Measurements from ENCODE around the gene KLRF2.

GRCh38 chr12:9933958-9934357 lies 52.7 kb downstream of the KLRF2 start:
- TF ChIP-seq EZH2phosphoT487 (IDR thresholded peaks at IDR 0.05; ENCODE audit: insufficient read depth, low read depth) (no peak), EZH2 (IDR thresholded peaks at IDR 0.05; ENCODE audit: insufficient read depth, poor library complexity, severe bottlenecking) (no peak)

Measured in GM23248 (cell line).